HG02943 (cell line): ENCODE results near the gene CD63.

Source experiments
- ATAC-seq: cut with Tn5 transposase; IDR thresholded peaks from one replicate; pipeline ENCODE4 v1.9.1; 2021; ENCODE audit warnings: mild to moderate bottlenecking, low read depth, moderate library complexity; ENCODE audit not compliant: unreplicated experiment

CD63 gene

DNA sequence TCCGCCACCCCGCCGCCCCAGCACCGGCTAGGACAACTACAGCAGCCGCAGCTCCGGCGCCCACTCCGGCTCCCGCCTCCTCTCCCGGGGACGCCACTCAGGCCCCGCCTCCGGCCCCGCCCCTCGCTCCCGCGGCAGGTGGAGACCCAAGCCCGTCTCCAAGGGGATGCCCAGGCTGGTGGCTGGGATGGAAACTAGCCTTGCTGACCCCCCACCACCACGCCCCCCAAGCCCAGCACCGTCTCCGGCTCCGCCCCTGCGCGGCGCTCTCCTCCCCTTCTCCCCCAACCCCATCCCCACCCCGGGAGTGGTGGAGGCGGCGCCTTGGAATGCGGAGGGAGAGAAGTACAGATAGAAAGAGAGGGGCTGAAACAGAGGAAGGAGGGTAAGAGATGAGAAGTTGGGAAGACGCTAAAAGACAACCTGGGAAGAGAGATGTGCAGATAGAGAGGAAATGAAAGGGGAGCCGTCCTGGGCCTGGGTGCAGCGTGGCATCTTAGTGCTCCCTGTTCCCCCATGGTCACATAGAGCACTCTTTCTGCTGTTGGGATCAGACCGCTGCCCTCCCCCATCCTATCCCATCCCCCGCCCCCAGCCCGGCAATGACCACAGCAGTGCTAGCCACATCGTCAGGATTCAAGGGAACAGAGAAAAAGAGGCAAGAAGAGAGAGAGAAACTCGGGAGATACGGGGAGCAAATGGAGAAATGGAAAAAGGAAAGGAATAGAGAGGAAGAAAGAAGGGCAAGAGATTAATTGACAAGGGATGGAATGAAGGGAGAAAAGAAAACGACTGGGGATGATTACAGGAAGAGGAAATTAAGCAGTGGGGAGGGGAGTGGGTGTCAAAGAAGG, 20.7 kb downstream of the CD63 start, which contains the start of gene ITGA7:
TSS of gene ITGA7 (minus strand) at position 64 of the 854 bp plus-strand sequence. CDS start 222 bp downstream, outside the sequence.
- ATAC-seq, result no peak

DNA sequence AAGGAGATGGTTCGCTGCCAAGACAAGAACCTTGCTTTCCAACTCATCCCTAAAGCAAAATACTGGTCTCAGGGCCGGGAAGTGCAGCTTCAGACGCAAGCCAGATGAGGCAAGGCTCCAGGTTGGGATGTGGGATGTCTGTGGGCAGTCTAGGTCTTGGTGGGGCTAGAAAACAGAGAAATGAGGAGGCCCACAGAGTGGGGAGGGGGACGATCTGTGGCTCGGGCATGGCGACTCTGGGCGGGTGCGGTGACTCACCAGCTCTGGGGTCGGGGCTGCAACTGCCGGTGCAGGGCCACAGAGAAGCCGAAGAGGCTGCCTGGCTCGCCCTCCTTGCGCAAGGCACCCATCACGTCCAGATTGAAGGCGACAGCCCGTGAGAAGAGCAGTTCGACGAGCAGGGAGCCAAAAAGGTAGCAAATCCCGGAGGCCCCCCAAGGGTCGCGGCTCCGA, 21.6 kb downstream of the CD63 start:
- ATAC-seq, result no peak

DNA sequence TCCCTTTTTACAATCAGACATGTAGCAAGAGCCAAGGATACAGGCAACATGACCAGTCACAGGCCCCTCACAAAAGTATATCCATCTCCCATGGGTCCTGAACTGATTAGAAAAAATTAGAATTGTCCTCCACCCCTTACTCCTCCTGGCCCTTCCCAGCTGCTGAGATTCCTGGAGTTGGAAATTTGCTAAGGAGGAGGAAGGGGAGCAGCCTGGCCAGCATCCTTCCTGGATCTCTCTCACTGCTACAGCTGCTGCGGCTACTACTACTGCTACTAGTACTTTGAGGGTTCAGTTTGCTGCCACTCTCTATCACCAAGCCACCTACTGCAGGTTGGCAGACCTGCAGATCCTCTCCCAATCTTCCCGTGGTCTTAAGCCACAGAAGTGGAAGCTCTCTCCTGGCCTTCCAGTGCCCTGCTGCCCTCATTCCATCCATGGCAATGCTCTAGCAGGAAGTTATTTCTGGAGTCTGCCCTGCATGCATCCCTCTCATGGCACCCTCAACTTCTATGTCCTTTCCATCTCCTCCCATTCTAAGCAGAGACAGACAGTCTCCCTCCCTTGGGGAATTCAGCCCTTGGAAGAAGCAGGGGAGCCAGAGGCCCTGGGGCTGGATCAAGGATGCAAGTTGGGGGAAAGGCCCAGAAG, 22.1 kb downstream of the CD63 start:
- no peak for ATAC-seq

DNA sequence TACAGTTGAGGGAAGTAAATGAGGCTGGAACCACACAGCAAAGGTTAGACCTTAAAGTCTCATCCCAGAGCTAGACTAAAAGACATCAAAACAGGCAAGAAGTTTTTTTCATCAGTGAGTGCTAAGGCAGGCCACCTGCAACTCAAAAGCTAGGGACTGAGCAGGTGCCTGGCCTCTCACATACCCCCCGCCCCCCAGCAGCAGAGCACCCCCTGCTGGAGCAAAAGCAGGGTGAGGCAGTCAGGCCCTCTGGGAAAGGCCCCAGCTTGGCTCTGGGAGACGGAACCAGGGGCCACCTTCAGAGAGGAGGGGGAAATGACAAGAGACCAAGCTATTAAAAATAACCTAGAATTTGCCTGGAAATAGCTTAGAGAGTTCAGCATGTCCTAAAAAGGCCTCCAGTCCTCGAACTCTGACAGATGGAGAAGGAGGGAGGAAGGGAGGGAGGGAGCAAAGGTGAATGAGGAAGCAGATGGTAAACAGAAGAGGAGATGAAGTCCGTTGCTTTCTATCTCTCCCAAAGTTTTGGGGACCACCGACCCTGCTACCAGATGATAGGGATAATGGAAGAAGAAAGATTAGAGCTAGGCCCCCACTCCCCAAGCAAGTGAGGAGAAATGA, 22.9 kb downstream of the CD63 start:
- no peak for ATAC-seq

DNA sequence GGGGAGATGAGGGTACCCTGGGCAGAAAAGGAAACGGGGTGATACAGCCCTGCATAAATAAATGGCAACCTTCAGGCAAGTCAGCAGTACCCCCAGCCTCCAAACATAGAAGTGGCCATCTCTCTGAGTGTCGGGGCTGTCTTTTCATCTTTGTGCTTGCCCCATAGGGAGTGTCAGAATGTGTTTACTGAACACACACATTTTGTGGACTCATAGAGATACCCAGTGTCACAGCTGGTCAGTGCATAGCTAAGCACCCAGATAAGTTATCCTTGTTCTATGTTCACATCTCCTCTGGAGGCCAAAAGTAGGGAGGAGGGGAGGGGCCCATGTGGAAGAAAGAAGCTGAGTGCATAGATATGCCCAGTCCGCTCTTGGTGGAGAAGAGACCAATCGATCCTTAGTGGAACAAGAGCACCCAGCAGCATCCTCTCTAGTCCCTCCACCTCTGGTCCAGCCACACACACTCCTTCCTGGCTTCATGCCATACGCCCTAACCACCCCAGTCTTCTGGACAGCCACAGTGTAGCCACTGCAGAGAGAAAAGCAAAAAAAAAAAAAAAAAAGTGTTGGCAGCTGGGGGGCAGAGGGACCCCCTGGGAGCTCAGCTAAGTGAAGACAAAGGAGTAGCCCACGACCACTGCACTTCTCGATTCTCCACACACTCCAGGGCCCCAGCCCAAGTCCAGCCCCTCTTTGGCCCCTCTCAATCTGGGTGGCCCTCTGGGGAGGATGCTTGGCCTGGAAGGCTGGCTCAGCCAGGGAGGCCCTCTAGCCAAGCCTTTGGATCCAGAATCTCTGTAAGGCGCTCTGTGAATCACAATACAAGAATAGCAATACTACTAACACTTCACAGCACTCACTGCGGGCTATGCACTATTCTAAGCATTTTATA, 23.7 kb downstream of the CD63 start:
- no peak for ATAC-seq

DNA sequence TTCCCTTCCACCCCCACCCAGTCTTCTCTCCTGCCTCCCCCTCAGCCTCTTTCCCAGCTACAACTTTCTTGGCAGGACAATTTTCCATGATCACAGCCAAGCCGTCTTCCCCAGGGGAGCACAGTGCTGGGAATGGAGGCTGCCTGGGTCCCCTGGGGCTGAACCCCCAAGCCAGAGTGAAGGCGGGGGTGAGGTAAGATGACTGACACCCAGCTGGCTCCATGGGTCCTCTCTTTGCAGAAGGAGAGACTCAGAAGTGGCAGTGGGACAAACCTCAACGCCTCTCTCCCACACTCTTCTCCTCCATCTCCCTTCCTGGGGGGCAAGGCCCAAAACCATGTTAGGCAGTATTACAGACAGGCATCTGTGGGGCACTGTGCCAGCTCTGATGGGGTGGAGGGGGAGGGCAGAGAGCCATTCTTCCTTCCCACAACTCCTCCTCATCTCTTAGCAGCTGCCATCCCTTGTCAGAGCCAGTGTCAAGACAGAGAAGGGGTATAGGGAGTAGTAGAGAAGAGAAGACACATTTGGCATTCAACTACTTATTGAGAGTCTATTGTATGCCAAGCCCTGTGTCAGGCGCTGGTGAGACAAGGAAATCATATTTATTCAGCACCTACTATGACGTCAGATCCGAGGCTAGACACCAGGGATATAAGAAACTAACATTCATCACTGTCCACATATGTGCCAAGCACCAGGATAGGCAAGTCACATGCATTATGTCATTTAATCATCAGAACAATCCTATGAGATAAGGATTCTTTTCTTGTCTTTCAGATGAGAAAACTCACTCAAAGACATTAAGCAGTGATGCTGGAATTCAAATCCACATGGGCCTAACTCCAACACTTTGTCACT, 24.7 kb downstream of the CD63 start:
- no peak for ATAC-seq

DNA sequence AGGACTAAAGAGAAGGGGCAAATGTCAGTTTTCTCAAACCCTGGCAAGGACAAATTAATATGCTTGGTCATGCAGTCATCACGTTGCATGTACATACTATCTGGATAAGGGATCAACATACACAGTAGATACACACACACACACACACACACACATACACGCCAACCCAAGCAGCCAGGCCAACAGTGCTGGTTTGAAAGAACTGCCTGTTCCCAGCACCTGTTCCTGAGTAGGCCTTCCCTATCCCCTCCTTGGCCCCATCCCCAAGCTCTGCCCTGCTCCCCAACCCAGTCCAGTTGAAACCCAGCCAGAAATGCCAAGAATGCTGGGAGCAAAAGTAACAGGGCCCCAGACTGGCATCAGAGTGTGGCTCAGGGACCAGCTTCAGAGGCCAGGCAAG, 25.5 kb downstream of the CD63 start:
- no peak for ATAC-seq

DNA sequence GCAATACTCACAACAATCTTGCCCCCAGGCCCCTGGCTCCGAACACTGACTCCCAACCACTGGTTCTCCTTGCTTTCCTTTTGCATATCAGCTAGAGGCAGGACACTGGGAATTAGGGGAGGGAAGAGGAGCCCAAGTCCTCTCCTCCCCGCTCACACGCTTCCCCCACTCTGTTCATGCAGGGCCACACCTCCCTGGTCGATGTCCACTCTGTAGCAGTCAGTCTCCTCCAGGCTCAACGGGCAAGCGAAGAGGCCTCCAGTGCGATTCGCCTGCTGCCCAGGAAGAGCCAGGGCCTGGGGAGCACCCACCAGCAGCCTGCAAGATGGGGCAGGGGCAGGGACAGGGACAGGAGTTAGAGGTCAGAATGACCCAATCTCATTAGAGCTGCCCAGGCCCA, 25.9 kb downstream of the CD63 start:
- no peak for ATAC-seq

DNA sequence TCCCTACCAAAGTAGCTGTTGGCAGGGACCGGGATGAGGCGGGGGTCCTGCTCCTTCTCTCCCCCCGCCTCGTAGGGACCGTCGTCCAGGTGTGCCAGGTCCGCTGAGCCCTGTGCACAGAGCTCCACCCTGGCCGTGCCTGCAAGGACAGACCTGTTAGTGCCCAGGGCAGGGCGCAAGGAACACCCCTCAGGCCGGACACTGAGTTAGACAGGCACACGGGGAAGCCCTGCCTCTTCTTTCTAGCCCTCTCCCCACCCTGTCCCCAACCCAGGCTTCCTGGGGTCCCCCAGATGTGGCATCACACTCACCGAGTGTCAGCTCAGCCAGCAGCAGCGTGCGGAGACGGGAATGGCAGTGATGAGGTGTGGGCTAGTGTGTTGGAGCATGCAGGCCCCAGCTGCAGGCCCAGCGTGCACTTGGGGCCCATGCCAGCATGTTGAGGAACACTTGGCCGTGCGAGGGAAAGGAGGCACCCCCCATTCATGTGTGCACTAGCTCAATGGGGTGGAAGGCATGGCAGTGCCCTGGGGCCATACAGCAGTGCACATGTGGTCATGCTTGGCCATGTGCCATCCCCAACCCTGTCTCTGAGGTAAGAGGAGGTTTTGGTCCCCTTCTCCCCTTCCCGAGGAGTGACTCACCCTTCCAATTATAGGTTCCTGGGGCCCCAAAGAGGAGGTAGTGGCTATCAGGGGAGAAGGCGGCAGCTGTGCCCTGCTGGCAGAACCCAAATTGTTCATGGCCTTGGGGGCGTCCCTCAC, 28.4 kb downstream of the CD63 start:
- ATAC-seq, result no peak

DNA sequence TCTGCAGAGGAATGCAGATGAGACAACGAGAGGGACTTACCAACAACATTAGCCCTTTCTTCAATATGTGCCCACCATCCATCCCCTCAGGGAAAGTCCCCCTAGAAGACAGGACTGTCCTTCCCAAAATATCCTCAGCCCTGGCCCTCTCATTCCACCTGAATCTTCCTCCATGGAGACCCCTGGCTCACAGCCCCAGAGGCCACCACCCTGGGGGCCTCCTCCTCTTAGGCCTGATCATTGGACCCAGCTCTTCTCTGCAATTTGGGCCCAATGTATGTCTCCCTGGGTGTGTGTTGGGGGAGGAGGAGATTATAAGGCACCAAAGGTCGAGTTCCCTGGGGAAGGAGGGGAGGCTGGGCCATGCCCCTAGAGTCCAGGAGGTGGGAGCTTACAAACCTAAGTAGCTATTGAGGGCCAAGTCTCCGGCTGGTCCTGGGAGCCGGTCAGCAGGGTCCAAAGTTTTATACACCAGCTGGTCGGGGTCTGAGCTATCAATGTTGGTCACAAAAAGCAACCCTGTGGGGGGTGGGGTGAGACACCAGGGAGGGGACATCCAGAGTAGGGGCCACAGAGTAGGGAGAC, 29.2 kb downstream of the CD63 start:
- ATAC-seq, result no peak

DNA sequence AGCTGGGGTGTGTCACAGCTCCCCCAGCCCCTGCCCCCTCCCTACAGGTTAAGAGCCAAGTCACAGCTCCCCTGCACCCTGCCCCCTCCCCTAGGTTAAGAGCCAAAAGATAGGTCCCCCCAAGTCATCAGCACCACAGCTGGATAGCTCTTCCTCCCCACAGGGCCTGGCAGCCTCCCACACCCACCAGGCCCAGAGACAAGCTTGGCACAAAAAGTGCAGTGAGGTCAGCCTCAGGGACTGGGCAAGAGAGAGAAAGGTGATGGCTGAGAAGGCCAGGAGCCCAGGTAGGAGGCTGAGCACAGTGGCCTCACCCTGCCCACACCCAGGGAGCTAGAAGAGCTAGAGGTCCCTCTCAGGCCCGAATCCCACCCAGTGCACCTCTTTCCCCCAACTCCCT, 29.8 kb downstream of the CD63 start:
- ATAC-seq, result no peak

DNA sequence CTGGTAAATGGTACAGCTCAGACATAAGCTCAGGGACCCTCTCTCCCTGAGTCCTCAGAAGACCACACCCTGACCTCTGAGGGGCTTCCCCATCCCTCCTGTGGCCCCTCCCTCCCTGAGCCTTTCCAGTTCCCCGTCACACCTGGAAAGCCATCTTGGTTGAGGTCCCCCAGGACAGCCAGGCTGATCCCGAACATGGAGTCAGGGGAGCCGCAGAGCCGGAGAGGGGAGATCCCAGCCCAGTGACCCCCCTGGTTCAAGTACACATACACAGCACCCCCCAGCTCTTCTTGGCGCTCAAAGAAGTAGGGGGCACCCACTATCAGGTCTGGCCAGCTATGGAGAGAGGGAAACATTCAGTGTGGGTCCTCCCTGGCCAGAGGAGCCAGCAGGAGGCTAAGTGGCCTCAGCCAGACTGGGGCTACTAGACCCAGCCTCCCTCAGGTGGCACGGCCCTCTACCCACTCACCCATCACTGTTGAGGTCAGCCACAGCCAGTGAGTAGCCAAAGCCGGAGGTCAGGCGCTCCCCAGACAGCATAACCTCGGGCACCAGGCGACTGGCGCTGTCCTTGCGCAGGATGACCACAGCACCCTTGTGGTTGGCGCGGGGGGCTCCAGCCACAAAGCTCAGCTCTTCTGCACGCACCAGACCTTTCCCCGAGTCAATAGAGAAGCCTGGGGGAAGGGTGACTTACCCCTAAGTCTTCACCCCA, 30.4 kb downstream of the CD63 start:
- ATAC-seq, result no peak

DNA sequence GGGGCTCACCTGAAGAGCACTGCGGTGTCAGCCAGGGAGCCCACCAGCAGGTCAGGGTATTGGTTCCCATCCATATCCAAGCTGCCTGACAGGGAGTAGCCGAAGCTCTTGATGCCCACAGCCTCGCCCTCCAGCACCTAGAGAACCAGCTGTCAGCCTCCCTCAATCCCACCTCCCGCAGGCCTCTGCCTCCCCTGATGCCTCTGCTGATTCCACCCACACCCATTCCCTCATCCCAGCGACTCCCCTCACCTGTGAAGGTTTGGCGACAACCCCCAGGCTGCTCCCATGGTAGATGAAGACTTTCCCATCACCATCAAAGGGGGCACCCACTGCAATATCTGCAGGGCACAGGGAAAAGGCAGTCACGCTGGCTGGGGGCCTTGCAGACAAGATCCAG, 31.1 kb downstream of the CD63 start:
- no peak for ATAC-seq

DNA sequence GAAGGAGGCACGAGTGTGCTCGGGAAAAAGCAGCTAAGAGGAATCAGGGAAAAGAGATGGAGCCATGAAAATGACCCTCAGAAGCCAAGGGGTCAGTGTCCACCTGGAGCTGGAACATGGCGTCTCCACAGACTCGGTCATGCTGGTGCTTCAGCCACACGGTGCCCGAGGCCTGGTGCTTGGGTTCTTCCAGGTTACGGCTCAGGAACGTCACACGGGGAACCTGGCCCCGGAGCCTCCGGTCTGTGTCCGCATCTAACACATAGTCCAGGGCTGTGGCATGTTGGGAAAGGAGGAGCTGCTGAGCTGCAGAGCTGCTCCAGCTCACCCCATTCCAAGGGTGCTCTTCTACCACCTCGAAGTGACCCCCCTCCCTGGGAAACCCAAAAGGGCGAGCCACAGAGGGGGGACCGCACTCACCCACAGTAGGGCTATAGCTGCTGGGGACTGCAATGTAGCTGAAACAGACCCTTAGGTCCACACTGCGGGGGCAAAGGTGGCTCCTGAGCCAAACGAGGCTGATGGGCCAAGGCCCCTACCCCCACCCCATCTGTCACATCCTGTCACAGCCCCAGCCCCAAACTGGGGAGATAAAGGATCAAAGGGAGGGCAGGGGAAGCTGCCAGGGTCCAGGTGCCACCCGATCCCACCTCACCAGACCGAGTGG, 31.9 kb downstream of the CD63 start:
- ATAC-seq, result no peak

DNA sequence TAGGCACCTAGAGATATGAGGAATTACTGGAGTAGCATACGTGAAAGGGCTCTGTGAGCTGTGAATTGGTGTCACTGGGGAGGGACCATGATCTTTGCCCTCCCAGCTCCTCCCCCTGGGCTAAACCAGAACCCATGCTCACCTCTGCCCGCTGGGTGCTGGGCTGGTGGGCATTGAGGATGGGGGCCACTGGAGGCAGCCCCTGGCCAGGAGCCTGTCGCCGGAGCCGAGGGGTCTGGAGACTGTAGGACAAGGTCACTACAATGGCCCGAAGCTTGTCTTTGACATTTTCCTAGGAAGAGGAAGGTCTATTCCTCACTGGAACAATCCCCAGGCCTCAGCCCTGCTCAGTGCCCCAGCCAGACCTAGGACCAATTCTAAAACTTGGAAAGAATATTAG, 32.7 kb downstream of the CD63 start:
- no peak for ATAC-seq

DNA sequence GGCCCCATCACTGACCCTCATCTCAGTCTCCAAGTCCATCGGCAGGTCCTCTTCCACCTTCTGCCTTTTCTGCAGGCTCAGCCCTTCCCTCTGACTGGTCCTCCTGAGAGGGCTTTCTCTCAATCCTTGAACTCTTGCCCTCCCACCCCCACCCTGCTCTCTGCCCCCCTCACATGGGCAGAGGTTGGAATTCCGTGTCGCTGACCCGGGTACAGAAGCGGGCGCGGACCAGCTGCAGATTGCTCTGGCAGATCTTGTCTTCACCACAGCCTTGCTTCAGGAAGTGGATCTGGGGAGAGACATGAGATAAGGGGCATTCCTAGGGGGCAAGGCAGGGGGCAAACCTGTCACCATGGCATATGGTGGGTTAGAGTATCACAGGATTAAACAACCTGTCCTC, 33.5 kb downstream of the CD63 start:
- no peak for ATAC-seq

DNA sequence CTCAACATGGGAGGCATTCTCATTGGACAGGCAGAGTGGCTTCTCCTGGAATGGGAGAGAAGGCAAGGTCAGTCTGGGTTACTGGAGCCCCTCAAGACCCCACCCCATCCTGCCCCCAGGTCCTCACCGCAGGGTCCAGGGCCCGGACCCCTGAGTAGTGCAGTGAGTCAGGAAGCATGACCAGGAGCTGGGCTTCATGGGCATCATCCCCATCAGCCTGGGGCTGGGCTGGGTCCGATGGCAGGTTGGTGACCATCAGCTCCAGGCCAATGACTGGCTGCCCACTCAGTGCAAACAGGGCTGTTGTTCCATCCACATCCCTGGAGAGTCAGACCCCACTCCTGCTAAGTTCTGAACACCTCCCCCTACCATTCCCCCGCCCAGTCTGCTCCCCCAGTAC, 34.2 kb downstream of the CD63 start:
- ATAC-seq, result no peak

DNA sequence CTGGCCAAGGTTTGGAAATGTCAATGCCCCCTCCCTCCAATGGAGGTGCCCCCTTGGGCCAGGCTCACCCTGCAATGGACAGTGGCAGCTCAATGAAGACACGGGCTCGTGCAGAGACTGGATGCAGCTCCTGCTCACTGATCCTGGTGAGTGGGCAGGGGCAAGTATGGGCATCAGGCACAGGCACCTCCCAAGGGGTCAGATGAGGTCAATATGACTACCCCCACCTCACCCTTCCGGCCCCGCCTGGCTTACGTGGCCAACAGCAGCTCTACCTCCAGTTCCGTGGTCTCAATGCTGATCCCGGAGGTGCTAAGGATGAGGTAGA, 34.7 kb downstream of the CD63 start:
- ATAC-seq, result no peak
